NCI-H1930 (cell line): Measurements from ENCODE around the gene TMEM115.

ENCODE experiments used
- DNase-seq, 2 experiments: peaks; one replicate each; lab custom pipeline; 2025; lab: John Stamatoyannopoulos, UW

Gene TMEM115

DNA sequence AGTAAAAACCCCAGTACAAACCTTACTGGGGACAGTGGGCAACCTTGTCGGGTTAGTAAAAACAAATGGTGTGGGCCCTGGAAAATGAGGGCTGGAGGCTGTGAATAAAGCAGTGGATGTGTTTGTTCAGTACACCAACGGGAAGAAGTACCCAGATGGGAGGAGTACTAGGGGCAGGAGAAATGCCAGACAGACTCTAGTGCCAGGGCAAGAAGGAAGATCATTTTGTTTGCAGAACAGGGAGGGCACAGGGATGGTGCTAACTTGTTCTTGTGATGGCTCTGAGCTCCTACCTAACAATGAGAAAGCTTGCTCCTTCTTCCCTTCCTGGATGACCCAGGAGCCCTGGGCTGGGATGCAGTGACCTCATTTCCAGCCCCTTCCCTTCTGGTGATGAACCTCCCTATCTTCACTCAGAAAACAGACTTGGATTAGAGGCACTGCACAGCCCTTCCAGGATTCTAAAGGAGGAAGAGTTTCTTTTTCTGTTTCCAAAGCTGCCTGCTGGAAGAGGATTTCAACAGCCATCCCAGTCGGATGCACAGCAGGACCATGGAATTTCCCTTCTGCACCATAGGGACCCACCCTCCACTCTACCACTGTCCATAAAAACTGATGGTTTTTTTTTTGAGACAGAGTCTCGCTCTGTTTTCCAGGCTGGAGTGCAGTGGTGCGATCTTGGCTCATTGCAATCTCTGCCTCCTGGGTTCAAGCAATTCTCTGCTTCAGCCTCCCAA is 24.8 kb downstream of the TMEM115 start:
- DNase-seq, result no peak

- DNase-seq, result no peak
These were observed 25.5 kb downstream of the TMEM115 start for GRCh38 chr3:50333744-50334328.

- DNase-seq, result no peak
These were observed 27.9 kb downstream of the TMEM115 start for GRCh38 chr3:50331364-50331907.

- DNase-seq, result no peak
These were observed 29.0 kb downstream of the TMEM115 start for GRCh38 chr3:50330330-50330729.

- DNase-seq, result peak; percentile 90
These were observed 31.2 kb downstream of the TMEM115 start, which contains the start of gene TUSC2 for GRCh38 chr3:50327943-50328691. TUSC2 (minus strand) TSS chr3:50328223; CDS start chr3:50328099, 124 bp downstream.

DNA sequence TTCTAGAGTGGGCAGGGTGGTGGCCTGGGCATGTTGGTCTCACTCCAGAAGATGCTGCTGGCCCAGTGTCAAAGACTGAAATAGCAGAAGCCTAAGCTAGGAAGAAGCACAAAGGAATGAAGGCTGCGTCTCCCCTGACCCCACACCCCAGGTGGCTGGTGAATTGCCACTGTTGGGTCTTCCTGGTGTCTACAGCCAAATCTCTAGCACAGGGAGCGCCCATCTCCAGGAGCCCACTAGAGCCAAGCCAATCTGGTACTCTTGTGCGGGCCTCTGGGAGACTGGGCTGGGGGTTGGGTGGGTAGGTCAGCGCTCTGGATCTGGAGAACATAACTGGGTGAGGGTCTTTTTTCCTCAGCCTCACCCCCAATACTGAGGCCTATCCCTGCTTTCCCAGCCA is 32.2 kb downstream of the TMEM115 start:
- no peak for DNase-seq

DNA sequence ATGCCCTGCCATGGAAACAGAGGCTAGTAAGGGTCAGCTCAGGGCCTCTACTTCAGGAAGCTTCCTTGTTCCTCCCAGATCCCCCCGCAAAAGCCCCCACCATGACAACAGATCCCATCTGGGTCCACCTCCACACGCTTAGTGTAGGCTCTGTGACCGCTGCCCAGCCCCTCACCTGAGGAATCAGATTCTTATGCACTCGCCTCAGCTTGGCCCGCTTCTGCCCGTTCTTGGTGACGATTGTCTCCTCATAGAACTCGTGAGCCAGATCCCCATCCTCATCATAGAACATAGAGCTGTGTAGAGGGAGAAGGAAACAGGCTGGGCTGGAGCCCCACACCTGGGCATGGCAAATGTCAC is 33.2 kb downstream of the TMEM115 start:
- DNase-seq, result no peak

GRCh38 chr3:50325497-50326181 is 33.7 kb downstream of the TMEM115 start:
- no peak for DNase-seq

DNA sequence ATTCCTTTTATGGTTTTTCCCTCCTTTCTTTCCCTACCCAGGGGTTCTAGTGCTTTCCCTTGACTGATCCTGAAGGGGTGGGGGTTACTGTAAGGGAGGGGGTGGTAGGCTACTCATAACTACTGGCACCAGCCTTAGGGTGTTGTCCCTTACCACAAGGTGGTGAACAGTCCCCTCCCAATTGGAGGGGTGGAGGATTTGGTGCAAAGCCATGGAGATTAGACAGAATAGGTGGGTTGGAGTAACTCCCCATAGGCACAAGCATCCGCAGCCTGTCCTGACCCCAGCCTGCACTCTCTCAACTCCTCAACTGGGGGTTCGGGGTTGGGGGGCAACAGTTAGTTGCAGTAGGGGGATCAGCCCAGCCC is 34.2 kb downstream of the TMEM115 start:
- DNase-seq, result no peak

- peak; percentile 24 to 59 for DNase-seq
These were observed 34.8 kb downstream of the TMEM115 start for GRCh38 chr3:50324351-50325112.

GRCh38 chr3:50323614-50324199 is 35.6 kb downstream of the TMEM115 start:
- no peak for DNase-seq

DNA sequence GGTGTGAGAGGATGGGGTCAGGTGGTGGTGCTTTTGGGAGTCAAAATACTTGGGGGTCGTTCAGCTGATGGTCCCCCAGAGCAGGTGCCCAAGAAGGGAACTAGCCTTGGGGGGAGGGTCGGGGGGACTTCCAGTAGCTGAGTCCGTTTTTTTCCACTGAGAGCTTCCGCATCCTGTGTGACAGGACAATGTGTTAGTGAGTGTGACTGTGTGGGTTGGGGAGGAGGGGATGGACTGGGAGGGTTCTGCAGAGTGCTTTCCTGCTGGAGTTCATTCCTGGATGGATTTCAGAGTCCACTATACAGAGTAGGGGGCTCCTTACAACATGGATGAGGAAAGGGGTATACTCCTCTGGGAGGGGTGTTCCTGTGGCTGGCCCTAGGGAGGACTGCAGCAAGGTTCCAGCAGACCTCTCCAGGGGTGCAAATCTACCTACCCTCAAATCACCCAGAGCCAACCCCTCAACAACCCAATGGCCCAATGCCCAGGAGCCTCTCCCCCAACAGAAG is 36.2 kb downstream of the TMEM115 start:
- DNase-seq, result no peak

GRCh38 chr3:50322386-50323091 is 36.8 kb downstream of the TMEM115 start, which contains the start of gene HYAL2:
HYAL2 (minus strand) TSS chr3:50322745; CDS start chr3:50320489, 2,256 bp downstream.
- no peak for DNase-seq

- DNase-seq, result no peak
These were observed 37.3 kb downstream of the TMEM115 start for GRCh38 chr3:50322115-50322385.

GRCh38 chr3:50321336-50322114 is 37.8 kb downstream of the TMEM115 start:
- DNase-seq, result peak; percentile 64 to 77

DNA sequence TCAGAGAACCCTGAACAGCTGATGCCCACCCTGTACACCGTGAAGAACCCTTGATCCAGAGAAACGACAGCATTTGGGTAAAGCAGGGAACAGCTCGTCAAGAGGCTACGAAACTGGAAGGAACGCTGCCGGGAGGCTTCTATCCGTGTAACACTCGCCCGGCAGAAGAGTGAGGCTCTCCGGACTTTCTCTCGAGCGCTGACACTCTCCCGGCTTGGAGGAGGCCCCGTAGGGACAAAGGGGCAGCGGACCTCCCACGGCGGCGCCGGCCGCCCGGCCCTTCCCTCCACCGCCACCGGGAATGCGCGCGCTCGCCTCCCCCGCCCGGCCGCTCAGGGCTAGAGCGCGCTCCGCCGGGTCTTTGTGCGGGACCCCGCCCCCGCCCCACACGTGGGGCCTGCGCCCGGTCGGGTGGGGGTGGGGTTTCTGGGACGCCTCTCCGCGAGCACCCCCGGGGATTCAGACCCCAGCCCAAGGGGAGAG is 38.4 kb downstream of the TMEM115 start:
- DNase-seq, result peak; percentile 42 to 72

DNA sequence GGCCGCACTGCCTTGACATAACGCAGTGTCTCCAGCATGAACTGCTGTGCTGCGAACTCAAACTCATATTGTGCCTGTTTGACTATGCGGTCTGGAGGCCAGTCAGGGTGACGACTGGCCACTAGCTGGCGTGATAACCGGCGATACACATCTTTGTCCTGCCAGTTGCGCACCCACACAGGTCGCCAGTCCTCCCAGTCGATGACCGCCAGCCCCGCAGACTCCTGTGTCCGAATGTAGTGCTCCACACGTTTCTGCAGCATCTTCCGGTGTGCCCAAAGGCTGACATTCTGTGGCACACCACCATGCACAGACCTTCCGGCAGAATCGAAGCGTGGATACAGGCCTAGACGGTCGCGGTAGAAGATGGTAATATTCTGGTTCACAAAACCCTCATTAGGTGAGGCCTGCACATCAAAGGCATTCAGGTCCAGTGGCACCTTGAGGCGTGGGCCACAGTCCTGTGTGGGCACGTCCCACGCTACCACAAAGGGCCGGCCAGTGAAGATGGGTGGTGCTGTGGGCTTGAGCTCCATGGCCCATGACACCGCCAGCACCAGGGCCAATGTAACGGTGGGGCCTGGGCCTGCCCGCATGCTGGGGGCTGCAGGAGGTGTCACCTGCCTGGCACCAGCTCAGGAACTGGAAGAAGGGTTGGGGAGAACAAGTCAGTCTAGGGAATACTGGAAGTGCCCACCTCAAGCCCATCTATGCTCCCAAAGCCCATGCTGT is 39.3 kb downstream of the TMEM115 start:
- no peak for DNase-seq

DNA sequence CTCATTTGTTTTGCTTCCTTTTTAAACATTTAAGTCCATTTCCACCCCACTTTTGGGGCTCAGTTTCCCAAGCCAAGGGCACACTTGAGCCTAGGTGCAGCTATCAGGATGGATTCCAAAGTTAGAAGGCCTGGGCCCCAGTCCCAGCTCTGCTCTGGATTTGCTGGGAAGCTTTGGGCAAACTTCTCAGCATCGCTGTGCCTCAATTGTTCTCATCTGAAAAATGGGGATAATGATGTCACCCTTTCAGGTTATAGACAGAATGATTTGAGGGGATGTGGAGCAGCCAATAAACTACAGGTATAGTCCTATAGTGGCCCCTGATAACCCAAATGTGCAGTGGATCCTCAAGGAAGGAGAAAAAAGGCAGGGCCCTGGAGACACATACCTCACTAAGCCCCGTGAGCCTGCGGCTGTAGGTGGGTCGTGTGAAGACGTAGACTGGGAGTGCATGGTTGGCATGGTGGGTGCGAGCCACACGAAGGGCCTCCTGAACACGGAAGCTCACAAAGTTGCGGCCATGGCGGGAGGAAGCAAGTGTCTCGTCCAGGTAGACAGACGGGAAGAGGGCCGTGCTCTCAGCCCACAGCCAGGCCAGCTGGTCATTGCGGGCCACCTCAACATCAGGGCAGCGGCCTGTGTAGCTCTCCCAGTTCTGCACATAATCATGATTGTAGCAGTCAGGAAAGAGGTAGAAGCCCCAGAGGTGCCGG is 40.0 kb downstream of the TMEM115 start:
- DNase-seq, result no peak
